ENCODE measurements around the gene ATP6V1A. TPM values are rescaled to one million over a fixed set of nuclear protein-coding genes. Genes with fewer than 3 reads are reported as not detected.

The ATP6V1A gene
- total RNA-seq (ENCODE audit: low replicate concordance): 63.5 and 81.0 TPM in 2 replicates

- peak; percentile 96 for DNase-seq (ENCODE audit: low read depth)
- peak within 1 kb of the TSS; percentile 99 for H3K4me3 ChIP-seq (ENCODE audit: low read depth, low read length)
- TF ChIP-seq CTCF (IDR thresholded peaks at IDR 0.05; ENCODE audit: insufficient read depth, low read length): peak; percentile 7
These were observed at the start of gene ATP6V1A for GRCh38 chr3:113746548-113747282. Gene ATP6V1A (plus strand): TSS chr3:113747035. CDS start chr3:113778754, 31,719 bp downstream.

GRCh38 chr3:113697500-113698090 lies 49.2 kb upstream of the ATP6V1A start:
- H3K4me3 ChIP-seq (ENCODE audit: low read depth, low read length): peak overlapping the region; percentile 88
- TF ChIP-seq CTCF (IDR thresholded peaks at IDR 0.05; ENCODE audit: insufficient read depth, low read length): no peak
- peak; percentile 35 for DNase-seq (ENCODE audit: low read depth)

- no peak for TF ChIP-seq CTCF (IDR thresholded peaks at IDR 0.05; ENCODE audit: insufficient read depth, low read length)
- no peak for DNase-seq (ENCODE audit: low read depth)
- H3K4me3 ChIP-seq (ENCODE audit: low read depth, low read length): no peak overlapping the region
These were observed 48.6 kb upstream of the ATP6V1A start for GRCh38 chr3:113698213-113698742.

GRCh38 chr3:113698956-113699355 lies 47.9 kb upstream of the ATP6V1A start:
- peak overlapping the region; percentile 39 for H3K4me3 ChIP-seq (ENCODE audit: low read depth, low read length)
- no peak for DNase-seq (ENCODE audit: low read depth)
- no peak for TF ChIP-seq CTCF (IDR thresholded peaks at IDR 0.05; ENCODE audit: insufficient read depth, low read length)

GRCh38 chr3:113707835-113708234 lies 39.0 kb upstream of the ATP6V1A start:
- H3K4me3 ChIP-seq (ENCODE audit: low read depth, low read length): no peak overlapping the region
- TF ChIP-seq CTCF (IDR thresholded peaks at IDR 0.05; ENCODE audit: insufficient read depth, low read length): no peak
- DNase-seq (ENCODE audit: low read depth): no peak

- no peak for DNase-seq (ENCODE audit: low read depth)
- TF ChIP-seq CTCF (IDR thresholded peaks at IDR 0.05; ENCODE audit: insufficient read depth, low read length): no peak
- no peak overlapping the region for H3K4me3 ChIP-seq (ENCODE audit: low read depth, low read length)
These were observed 34.7 kb upstream of the ATP6V1A start for GRCh38 chr3:113712129-113712528.

Measured in fibroblast of the aortic adventitia (primary cell).